DOHH2 (cell line): Measurements from ENCODE around the gene CCDC170.

ENCODE experiments used
- H3F3A ChIP-seq: fragments of 200-600 bp; sonication (generic), shearing (Covaris generic); 2 replicates; pipeline ENCODE4 v1.6.0; 2016; ENCODE audit warnings: antibody characterized with exemption, mild to moderate bottlenecking; ENCODE audit not compliant: control insufficient read depth, insufficient read depth
- H3K27ac ChIP-seq: fragments of 200-600 bp; sonication (generic); 2 replicates; pipeline ENCODE4 v1.5.1; 2014; ENCODE audit warnings: low read depth, mild to moderate bottlenecking, low read length, moderate library complexity
- H3K27me3 ChIP-seq: fragments of 200-600 bp; sonication (generic); 2 replicates; pipeline ENCODE4 v1.6.1; 2014; ENCODE audit warnings: mild to moderate bottlenecking, low read length, mixed read lengths; ENCODE audit not compliant: control insufficient read depth
- H3K36me3 ChIP-seq: fragments of 200-600 bp; sonication (generic); 2 replicates; pipeline ENCODE4 v1.6.1; 2014; ENCODE audit warnings: mild to moderate bottlenecking, low read length, moderate library complexity, mixed read lengths; ENCODE audit not compliant: control insufficient read depth
- H3K4me1 ChIP-seq: fragments of 200-600 bp; sonication (generic); 2 replicates; pipeline ENCODE4 v1.6.1; 2014; ENCODE audit warnings: mild to moderate bottlenecking, low read length, mixed read lengths; ENCODE audit not compliant: control insufficient read depth
- H3K4me2 ChIP-seq: fragments of 200-600 bp; sonication (generic); 2 replicates; pipeline ENCODE4 v1.6.0; 2014; ENCODE audit warnings: mild to moderate bottlenecking, low read length, moderate library complexity
- H3K4me3 ChIP-seq: fragments of 200-600 bp; sonication (generic); 2 replicates; pipeline ENCODE4 v1.5.1; 2014; ENCODE audit warnings: mild to moderate bottlenecking, low read length, mixed read lengths
- H3K79me2 ChIP-seq: fragments of 200-600 bp; sonication (generic); 2 replicates; pipeline ENCODE4 v1.6.1; 2014; ENCODE audit warnings: mild to moderate bottlenecking, low read length, mixed read lengths; ENCODE audit not compliant: control insufficient read depth
- H3K9me2 ChIP-seq: fragments of 200-600 bp; sonication (generic); replicated peaks from 2 replicates; pipeline ENCODE4 v1.6.1; 2014; ENCODE audit warnings: mild to moderate bottlenecking, low read length, mixed read lengths; ENCODE audit not compliant: control insufficient read depth
- H3K9me3 ChIP-seq: fragments of 200-600 bp; sonication (generic); 2 replicates; pipeline ENCODE4 v1.6.1; 2014; ENCODE audit warnings: antibody characterized with exemption, low read length, mixed read lengths; ENCODE audit not compliant: control insufficient read depth, insufficient read depth
- H4K20me1 ChIP-seq: fragments of 200-600 bp; sonication (generic); 2 replicates; pipeline ENCODE4 v1.6.0; 2014; ENCODE audit warnings: low read depth, mild to moderate bottlenecking, antibody characterized with exemption, low read length, moderate library complexity; ENCODE audit not compliant: control insufficient read depth, insufficient read depth
- EZH2phosphoT487 ChIP-seq: fragments of 200-600 bp; sonication (generic); IDR thresholded peaks from 2 replicates; pipeline ENCODE4 v1.6.1; 2017; ENCODE audit warnings: borderline replicate concordance, mild to moderate bottlenecking, antibody characterized with exemption, low read length, moderate library complexity, mixed read lengths
- TF ChIP-seq, protein P1 (sequence below): fragments of 200-600 bp; sonication (generic); IDR thresholded peaks from one replicate; pipeline ENCODE4 v1.5.1; 2014; ENCODE audit warnings: antibody characterized with exemption, mild to moderate bottlenecking, low read depth, low read length; ENCODE audit not compliant: poor library complexity, severe bottlenecking

CCDC170 gene

DNA sequence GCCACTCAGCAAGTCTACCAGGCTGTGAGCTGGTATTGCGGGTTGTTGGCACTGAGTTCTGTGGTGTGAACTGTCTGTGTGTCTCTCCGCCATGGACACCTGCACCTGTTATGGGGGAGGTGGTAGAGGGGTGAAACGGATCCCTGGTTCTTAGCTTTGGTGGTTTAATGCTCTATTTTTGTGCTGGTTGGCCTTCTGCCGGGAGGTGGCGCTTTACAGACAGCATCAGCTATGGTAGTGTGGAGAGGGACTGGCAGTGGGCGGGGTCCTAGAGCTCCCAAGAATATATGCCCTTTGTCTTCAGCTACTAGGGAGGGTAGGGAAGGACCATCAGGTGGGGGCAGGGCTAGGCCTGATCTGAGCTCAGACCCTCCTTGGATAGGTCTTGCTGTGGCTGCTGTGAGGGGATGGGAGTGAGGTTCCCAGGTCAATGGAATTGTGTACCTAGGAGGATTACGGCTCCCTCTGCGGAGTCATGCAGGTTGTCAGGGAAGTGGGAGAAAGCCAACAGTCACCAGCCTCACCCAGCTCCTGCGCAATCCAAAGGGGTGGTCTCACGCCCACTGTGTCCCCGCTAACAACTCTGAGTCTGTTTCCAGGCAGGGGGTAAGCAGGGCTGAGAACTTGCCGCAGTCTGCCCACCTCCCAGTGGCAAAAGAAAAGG, 154.3 kb downstream of the CCDC170 start:
- Histone ChIP-seq H3K4me2 (no peak overlapping the region), H3K27me3 (no peaks in the 10 kb centered on the region), H4K20me1 (no peaks in the 10 kb centered on the region), H3F3A (no peaks in the 10 kb centered on the region), H3K4me3 (no peak overlapping the region), H3K27ac (no peak overlapping the region), H3K36me3 (no peaks in the 10 kb centered on the region), H3K4me1 (no peaks in the 10 kb centered on the region), H3K9me2 (no peaks in the 10 kb centered on the region), H3K9me3 (no peaks in the 10 kb centered on the region), H3K79me2 (no peaks in the 10 kb centered on the region)
- TF ChIP-seq, protein P1, sequence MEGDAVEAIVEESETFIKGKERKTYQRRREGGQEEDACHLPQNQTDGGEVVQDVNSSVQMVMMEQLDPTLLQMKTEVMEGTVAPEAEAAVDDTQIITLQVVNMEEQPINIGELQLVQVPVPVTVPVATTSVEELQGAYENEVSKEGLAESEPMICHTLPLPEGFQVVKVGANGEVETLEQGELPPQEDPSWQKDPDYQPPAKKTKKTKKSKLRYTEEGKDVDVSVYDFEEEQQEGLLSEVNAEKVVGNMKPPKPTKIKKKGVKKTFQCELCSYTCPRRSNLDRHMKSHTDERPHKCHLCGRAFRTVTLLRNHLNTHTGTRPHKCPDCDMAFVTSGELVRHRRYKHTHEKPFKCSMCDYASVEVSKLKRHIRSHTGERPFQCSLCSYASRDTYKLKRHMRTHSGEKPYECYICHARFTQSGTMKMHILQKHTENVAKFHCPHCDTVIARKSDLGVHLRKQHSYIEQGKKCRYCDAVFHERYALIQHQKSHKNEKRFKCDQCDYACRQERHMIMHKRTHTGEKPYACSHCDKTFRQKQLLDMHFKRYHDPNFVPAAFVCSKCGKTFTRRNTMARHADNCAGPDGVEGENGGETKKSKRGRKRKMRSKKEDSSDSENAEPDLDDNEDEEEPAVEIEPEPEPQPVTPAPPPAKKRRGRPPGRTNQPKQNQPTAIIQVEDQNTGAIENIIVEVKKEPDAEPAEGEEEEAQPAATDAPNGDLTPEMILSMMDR = peak; percentile 54
- TF ChIP-seq EZH2phosphoT487 = no peak

DNA sequence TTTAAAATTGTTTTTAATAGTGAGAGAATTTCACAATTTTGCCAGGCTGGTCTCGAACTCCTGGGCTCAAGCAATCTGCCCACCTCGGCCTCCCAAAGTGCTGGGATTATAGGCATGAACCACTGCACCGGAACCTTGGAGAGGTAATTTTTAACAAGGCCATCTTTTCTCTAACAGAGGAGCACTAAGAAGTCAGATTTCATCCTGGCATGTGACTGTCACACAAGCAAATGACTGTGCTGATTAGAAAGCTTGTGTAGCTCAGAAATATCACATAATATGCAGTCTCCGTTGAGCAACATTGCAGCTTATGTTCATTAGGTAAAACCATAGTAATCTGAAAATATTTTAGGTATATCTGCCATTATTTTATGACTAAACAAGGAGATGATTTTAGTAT, 156.0 kb downstream of the CCDC170 start:
- no peaks in the 10 kb centered on the region for H3K27me3 ChIP-seq
- no peak overlapping the region for H3K27ac ChIP-seq
- H3K9me3 ChIP-seq = no peaks in the 10 kb centered on the region
- no peaks in the 10 kb centered on the region for H3K36me3 ChIP-seq
- H3K4me1 ChIP-seq = no peaks in the 10 kb centered on the region
- no peaks in the 10 kb centered on the region for H3K79me2 ChIP-seq
- H3F3A ChIP-seq = no peaks in the 10 kb centered on the region
- no peaks in the 10 kb centered on the region for H4K20me1 ChIP-seq
- no peak overlapping the region for H3K4me3 ChIP-seq
- H3K9me2 ChIP-seq = no peaks in the 10 kb centered on the region
- no peak overlapping the region for H3K4me2 ChIP-seq
- no peak for TF ChIP-seq EZH2phosphoT487
- TF ChIP-seq, protein P1 = no peak

DNA sequence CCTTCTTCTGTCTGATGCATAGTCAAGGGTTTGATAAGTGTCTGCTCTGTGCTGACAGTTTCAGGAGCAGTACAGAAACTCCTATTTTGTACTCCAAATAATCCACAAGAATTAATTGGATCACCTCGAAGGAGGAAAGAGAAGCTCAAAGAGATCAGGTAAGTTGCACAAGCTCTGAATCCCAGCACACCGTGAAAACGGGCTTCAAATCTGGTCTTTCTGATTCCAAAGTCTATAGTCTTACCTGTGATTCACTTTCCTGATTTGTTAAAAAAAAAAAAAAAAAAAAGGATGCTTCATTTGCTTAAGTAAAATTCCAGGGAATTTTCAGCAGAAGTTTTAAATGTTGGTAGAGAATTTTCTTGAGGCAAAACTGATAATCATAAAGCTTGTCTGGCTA, 157.8 kb downstream of the CCDC170 start:
- TF ChIP-seq, protein P1 = no peak
- TF ChIP-seq EZH2phosphoT487 = no peak
- Histone ChIP-seq H3K9me2 (no peaks in the 10 kb centered on the region), H3K36me3 (no peaks in the 10 kb centered on the region), H3F3A (no peaks in the 10 kb centered on the region), H3K4me3 (no peak overlapping the region), H3K27ac (no peak overlapping the region), H3K79me2 (no peaks in the 10 kb centered on the region), H3K4me1 (no peaks in the 10 kb centered on the region), H3K9me3 (no peaks in the 10 kb centered on the region), H3K4me2 (no peak overlapping the region), H3K27me3 (no peaks in the 10 kb centered on the region), H4K20me1 (no peaks in the 10 kb centered on the region)
